RWPE1 (cell line): Measurements from ENCODE around the gene PMP22.
A peak's percentile ranks its signal among the peaks of the same experiment; 100 is the strongest.

Experiments used
- CTCF ChIA-PET: fragments of 350-600 bp; sonication (Branson Sonifier 250); formaldehyde crosslinking; extraction: SDS; loops from one replicate; lab custom pipeline; 2021; lab: Yijun Ruan, JAX
- POLR2A ChIA-PET: fragments of 400-600 bp; formaldehyde crosslinking; extraction: SDS; loops from one replicate; lab custom pipeline; 2020; ENCODE audit warnings: antibody characterized with exemption; ENCODE audit not compliant: low non-redundant PET; lab: Yijun Ruan, JAX
- DNase-seq: peaks from one replicate; pipeline ENCODE4 v3.0.0; 2012; ENCODE audit warnings: low spot score
- H3K27ac ChIP-seq: fragments of 450-650 bp; 2 replicates; pipeline ENCODE4 v1.5.1; 2017
- CTCF ChIP-seq: fragments of 450-650 bp; conservative IDR thresholded peaks from 2 replicates; pipeline ENCODE4 v1.5.1; 2017; ENCODE audit warnings: low read depth, mild to moderate bottlenecking

The PMP22 gene

DNA sequence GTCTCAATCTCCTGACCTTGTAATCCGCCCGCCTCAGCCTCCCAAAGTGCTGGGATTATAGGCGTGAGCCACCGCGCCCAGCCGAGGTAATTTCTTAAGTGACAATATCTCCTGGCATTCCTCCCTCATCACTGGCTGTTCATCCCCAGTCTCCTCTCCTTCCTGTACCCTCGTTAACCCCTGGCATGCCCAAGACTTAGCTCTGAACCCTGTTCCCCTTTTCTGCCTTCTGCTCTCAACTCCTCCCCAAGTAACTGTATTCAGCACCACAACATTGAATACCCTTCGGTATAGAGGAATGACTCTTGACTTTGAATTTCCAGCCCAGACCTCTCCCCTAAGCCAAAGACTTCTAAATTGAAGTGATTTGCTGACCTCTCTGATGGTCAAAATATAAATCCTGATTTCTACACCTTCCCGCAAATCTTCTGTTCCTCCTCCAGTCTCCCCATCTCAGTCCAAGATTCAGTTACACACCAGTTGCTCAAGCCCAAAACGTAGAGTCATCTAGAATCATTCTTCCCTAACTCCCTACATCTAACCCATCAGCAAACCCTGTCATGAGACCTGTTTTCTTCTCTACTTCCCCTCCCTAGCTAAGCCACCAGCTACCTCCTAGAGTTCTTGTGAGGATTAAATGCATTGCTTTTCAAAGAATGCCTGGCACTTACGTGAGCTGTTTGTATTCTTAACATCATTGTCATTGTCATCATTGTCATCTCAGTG lies 14.8 kb downstream of the PMP22 start:
- CTCF ChIA-PET: no interaction called here
- POLR2A ChIA-PET: no interaction called here
- no peak for DNase-seq
- no peak for TF ChIP-seq CTCF
- no peak overlapping the region for H3K27ac ChIP-seq

- H3K27ac ChIP-seq: no peak overlapping the region
- POLR2A ChIA-PET: no interaction called here
- no peak for TF ChIP-seq CTCF
- CTCF ChIA-PET: no interaction called here
- DNase-seq: no peak
Measured at GRCh38 chr17:15249487-15249886, 15.6 kb downstream of the PMP22 start.

- no peak for TF ChIP-seq CTCF
- CTCF ChIA-PET: interaction anchor here (0.6 to 1.4 kb wide), 4 partner anchors 13 to 765 kb away, joined by 3 to 4 read pairs (median 3); no protein-coding TSS in a partner anchor
- no peak overlapping the region for H3K27ac ChIP-seq
- peak; percentile 36 for DNase-seq
- POLR2A ChIA-PET: no interaction called here
Measured at GRCh38 chr17:15247891-15248529, 17.1 kb downstream of the PMP22 start.

GRCh38 chr17:15245054-15245453 lies 20.1 kb downstream of the PMP22 start:
- no peak for TF ChIP-seq CTCF
- no peak for DNase-seq
- H3K27ac ChIP-seq: no peak overlapping the region
- POLR2A ChIA-PET: no interaction called here
- CTCF ChIA-PET: no interaction called here

DNA sequence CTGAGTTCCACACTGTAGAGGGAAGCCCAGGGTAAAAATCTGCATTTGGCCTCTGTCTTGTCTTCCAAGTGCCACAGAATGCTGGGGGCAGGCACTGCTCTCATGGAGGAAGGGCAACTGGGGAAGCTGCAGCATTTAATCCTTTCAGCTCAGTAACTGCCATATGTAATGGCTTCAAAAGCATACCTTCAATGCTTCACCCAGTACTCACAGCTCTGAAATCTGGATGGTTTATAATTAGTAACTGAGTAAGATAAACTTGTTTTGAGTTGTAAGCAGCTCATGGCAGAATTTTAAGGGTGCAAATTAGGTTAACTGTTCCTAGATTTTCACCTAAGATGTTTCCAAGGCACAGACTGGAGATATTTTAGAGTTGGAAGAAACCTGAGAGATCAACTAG lies 24.5 kb downstream of the PMP22 start:
- no peak for TF ChIP-seq CTCF
- H3K27ac ChIP-seq: no peak overlapping the region
- ChIA-PET CTCF (no interaction called here), POLR2A (no interaction called here)
- DNase-seq: no peak

DNA sequence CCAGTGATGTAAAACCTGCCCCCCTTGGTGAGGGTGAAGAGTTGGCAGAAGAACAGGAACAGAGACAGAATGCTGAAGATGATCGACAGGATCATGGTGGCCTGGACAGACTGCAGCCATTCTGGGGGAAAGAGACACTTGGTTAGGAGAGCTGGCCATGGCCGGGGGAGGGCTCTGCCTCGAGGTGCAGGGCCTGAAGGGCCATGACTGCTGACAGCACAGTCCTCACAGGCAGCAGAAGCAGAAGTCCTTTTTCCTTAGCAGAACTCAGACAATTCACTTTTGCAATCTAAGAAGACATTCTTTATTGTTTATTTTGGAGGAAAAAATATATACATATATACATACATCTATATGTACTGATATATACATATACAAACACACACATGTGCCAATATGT lies 25.6 kb downstream of the PMP22 start:
- DNase-seq: no peak
- no peak overlapping the region for H3K27ac ChIP-seq
- ChIA-PET CTCF (no interaction called here), POLR2A (no interaction called here)
- TF ChIP-seq CTCF: no peak
